GM10248 (cell line): ENCODE measurements around the gene MICU2.
A peak's percentile ranks its signal among the peaks of the same experiment; 100 is the strongest.

Experiments
- CTCF ChIA-PET: fragments of 300-600 bp; sonication (Branson Sonifier 250); formaldehyde crosslinking; extraction: SDS; loops from one replicate; lab custom pipeline; 2021; ENCODE audit warnings: antibody characterized with exemption; lab: Yijun Ruan, JAX
- POLR2A ChIA-PET: fragments of 350-650 bp; sonication (Branson Sonifier 250); formaldehyde crosslinking; extraction: SDS; loops from one replicate; lab custom pipeline; 2020; ENCODE audit warnings: antibody characterized with exemption; lab: Yijun Ruan, JAX
- DNase-seq: peaks from one replicate; pipeline ENCODE4 v3.0.0; 2012; ENCODE audit errors: extremely low spot score
- TF ChIP-seq, protein P1 (sequence below): IDR thresholded peaks from 2 replicates; pipeline ENCODE4 v1.5.1; 2012; ENCODE audit warnings: mild to moderate bottlenecking, low read depth; ENCODE audit errors: extremely low read depth, missing control alignments, control extremely low read depth

Gene MICU2

DNA sequence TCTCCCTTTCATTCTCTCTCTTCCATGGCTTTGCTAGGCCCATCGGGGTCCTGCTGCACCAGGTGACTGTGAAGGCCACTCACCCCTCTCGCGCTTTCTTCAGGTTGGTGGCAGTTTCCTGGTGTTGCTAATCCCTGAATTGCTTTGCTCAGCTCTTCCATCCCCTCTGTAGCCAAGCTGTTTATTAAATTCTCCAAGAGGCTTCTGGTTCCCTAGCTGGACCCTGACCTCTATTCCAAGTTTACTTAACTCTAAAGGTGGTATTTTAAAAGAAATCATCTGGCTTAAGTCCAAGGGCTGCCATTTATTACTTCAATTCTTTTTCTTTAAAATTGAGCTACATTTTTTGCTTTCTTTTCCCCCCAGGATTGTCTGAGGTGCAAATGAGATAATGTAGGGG is 32.7 kb upstream of the MICU2 start:
- ChIA-PET POLR2A (no interaction called here), CTCF (interaction anchor here (0.7 to 5.1 kb wide), 7 partner anchors 10 to 1158 kb away, joined by 3 to 40 read pairs (median 6); no protein-coding TSS in a partner anchor)
- TF ChIP-seq, protein P1, sequence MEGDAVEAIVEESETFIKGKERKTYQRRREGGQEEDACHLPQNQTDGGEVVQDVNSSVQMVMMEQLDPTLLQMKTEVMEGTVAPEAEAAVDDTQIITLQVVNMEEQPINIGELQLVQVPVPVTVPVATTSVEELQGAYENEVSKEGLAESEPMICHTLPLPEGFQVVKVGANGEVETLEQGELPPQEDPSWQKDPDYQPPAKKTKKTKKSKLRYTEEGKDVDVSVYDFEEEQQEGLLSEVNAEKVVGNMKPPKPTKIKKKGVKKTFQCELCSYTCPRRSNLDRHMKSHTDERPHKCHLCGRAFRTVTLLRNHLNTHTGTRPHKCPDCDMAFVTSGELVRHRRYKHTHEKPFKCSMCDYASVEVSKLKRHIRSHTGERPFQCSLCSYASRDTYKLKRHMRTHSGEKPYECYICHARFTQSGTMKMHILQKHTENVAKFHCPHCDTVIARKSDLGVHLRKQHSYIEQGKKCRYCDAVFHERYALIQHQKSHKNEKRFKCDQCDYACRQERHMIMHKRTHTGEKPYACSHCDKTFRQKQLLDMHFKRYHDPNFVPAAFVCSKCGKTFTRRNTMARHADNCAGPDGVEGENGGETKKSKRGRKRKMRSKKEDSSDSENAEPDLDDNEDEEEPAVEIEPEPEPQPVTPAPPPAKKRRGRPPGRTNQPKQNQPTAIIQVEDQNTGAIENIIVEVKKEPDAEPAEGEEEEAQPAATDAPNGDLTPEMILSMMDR, result no peak
- DNase-seq, result no peak

DNA sequence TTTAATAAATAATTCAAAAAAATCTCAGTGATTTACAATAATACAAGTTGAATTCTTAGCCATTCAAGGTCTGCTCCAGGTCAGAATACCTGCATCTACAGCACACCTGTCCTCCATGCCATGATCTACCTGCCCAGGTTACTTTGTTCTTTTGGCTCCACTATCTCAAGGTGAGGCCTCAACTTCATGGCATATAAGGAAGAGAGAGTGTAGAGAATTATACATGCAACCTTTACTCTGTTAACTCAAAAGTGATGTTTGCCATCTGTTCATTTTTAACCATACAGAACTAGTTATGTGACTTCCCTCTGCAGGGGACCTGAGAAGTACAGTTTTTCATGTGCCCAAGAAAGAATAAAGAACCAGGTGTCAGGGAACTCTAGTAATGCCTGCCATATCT is 28.2 kb upstream of the MICU2 start:
- ChIA-PET POLR2A (no interaction called here), CTCF (no interaction called here)
- TF ChIP-seq, protein P1, result no peak
- DNase-seq, result no peak

DNA sequence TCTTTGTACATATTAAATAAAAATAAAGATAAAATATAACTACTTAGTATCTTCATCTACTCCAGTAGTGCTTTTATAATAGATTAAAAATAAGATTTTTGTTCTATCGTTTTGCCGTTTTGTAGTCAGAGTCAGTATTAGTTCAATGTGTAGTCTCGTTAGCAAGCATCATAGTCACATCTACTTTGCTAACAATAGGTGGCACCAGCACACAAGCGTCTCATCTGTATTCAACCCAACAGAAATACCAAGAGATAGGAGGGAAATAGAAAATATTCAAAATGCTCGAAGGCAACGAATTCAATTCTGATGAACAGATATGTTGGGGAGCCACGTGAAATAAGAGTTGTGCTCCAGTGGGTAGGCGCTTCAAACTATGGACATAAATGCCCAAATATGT is 21.4 kb upstream of the MICU2 start:
- CTCF ChIA-PET, result interaction anchor here (1.1 to 2.4 kb wide), 3 partner anchors 9 to 12 kb away, joined by 3 to 11 read pairs (median 5); no protein-coding TSS in a partner anchor

DNA sequence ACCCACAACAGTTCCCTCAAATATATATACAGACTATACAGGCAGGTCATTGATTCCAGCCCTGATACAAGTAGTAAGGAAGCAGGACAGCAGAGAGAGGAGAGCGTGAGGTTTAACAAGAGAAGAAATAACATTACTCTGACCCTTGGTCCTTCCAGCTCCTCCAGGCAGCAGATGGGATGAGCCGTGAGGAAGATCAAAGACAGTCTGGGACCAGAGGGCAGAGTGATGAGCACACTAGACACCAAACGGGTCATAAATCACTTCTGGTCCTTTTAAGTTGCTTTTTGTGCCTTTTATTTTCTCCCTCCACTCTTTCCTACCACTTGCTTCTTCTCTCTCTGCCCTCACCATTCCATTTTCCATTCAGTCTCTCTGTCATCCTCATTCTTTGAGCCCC is 16.9 kb upstream of the MICU2 start:
- POLR2A ChIA-PET, result no interaction called here
- TF ChIP-seq, protein P1, result no peak
- CTCF ChIA-PET, result no interaction called here
- DNase-seq, result no peak

More for the DNA sequence above, 21.4 kb upstream of the MICU2 start:
- POLR2A ChIA-PET, result no interaction called here
- TF ChIP-seq, protein P1, result peak; percentile 54
- DNase-seq, result peak; percentile 58

DNA sequence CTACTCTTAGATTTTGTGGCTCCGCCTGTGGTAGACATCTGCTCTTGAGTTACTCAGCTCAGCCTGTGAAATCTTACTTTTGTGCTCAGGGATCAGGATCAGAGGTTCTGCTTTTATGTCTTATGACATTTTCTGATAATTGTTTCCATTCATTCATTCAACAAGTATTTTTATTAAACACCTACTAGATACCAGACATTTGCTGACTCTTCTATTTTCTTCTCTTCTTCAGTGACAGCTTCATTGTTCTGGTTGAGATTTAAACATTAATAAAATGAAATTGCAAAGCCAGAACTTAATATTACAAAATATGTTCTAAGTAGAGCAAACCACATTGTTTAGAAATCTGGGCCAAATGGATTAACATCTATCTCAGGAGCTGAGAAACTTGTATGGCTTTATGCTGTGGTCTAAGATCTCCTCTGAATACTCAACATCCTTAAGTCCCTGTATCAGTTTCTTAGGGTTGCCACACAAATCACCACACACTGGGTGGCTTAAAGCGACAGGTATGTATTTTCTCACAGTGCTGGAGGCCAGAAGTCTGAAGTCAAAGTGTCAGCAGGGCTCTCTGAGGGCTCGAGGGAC is 15.8 kb upstream of the MICU2 start:
- ChIA-PET POLR2A (no interaction called here), CTCF (interaction anchor here (1.3 kb wide), 1 partner anchor 629 kb away, joined by 3 read pairs; no protein-coding TSS in a partner anchor)
- DNase-seq, result no peak
- TF ChIP-seq, protein P1, result no peak

DNA sequence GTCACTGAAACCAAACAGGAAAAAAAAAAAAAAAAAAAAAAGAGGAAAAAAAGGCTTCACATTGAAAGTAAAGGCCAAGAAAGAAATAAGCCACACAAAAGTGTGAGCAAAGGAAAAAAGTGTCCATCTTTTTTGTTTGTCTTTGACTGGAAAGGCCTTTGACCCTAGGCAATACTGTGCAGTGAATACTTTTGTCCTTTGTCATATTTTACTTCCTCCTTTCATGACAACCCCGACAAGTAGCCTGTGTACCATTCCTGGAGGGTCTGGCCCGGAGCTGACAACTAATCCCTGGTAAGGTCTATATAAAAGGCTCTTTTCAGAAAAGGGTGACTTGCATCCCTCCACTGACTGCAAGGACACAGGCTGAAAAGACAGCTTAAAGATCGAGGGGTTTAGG is 12.9 kb upstream of the MICU2 start:
- no peak for DNase-seq
- ChIA-PET CTCF (interaction anchor here (0.6 to 2.8 kb wide), 4 partner anchors 8 to 20 kb away, joined by 3 to 15 read pairs (median 10); no protein-coding TSS in a partner anchor), POLR2A (no interaction called here)
- TF ChIP-seq, protein P1, result no peak
